Gastroesophageal sphincter (tissue), 3 donors: ENCODE measurements around the gene GNAQ.

Source experiments
- EP300 ChIP-seq: sonication (generic); formaldehyde crosslinking; IDR thresholded peaks from one replicate; pipeline ENCODE4 v1.6.1; 2017; ENCODE audit warnings: antibody characterized with exemption, mild to moderate bottlenecking
- POLR2A ChIP-seq, 2 donors: fragments of 450-650 bp; IDR thresholded peaks; one replicate each; pipeline ENCODE4 v1.6.1; 2017; ENCODE audit warnings: antibody characterized with exemption in 2 of 2, mild to moderate bottlenecking in 2 of 2, moderate library complexity in 1 of 2
- POLR2AphosphoS5 ChIP-seq: sonication (generic); formaldehyde crosslinking; IDR thresholded peaks from one replicate; pipeline ENCODE4 v1.6.1; 2017; ENCODE audit warnings: antibody characterized with exemption
- TF ChIP-seq, protein P1 (sequence below), 4 experiments: fragments of 200-600 bp in 2 of 4; fragments of 450-650 bp in 2 of 4; sonication (generic) in 1 of 4; IDR thresholded peaks; one replicate each; pipeline ENCODE4 v1.5.1; 2017 to 2019; ENCODE audit warnings: antibody characterized with exemption in 4 of 4, mild to moderate bottlenecking in 2 of 4, moderate library complexity in 2 of 4

DNA sequence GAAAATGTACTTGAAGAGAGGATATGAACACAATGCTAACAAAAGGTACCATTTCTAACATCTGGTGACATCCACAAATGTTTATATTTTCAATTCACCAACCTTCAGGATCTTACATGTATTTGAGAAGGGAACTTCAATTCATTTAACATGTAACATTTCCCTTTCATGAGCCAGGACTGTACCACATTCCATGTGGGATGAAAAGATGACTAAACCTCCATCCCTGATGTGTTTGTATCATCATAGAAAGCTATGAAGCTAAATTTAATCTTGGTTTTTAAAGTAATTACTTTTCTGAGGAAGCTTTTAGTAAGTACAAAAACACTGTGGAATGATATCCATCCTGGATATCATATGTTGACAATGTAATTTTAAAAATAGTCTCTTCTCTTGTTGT, 305.3 kb downstream of the GNAQ start:
- TF ChIP-seq, protein P1, sequence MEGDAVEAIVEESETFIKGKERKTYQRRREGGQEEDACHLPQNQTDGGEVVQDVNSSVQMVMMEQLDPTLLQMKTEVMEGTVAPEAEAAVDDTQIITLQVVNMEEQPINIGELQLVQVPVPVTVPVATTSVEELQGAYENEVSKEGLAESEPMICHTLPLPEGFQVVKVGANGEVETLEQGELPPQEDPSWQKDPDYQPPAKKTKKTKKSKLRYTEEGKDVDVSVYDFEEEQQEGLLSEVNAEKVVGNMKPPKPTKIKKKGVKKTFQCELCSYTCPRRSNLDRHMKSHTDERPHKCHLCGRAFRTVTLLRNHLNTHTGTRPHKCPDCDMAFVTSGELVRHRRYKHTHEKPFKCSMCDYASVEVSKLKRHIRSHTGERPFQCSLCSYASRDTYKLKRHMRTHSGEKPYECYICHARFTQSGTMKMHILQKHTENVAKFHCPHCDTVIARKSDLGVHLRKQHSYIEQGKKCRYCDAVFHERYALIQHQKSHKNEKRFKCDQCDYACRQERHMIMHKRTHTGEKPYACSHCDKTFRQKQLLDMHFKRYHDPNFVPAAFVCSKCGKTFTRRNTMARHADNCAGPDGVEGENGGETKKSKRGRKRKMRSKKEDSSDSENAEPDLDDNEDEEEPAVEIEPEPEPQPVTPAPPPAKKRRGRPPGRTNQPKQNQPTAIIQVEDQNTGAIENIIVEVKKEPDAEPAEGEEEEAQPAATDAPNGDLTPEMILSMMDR (IDR thresholded peaks at IDR 0.05): no peak
- TF ChIP-seq EP300 (no peak), POLR2AphosphoS5 (no peak), POLR2A (IDR thresholded peaks at IDR 0.05) (no peak)
